Uterus (tissue), 4 donors: ENCODE results near the gene TUBB2A. TPM values are rescaled to one million over a fixed set of nuclear protein-coding genes. Genes with fewer than 3 reads are reported as not detected.
A peak's percentile ranks its signal among the peaks of the same experiment; 100 is the strongest.

Experiments used
- DNase-seq, 2 donors: peaks; one replicate each; pipeline ENCODE4 v3.0.0-alpha.2; 2019 to 2020
- H3K27ac ChIP-seq, 2 donors: fragments of 200-600 bp; sonication (generic); 1 replicate in 1 of 2; 2 replicates in 1 of 2; pipeline ENCODE4 v1.5.1; 2016 to 2018
- H3K27me3 ChIP-seq, 2 donors: fragments of 200-600 bp; sonication (generic); one replicate each; pipeline ENCODE4 v1.5.1; 2018 to 2019; ENCODE audit warnings: control low read depth in 1 of 2
- H3K36me3 ChIP-seq, 2 donors: fragments of 200-600 bp; sonication (generic); one replicate each; pipeline ENCODE4 v1.5.1; 2019; ENCODE audit warnings: control low read depth in 1 of 2
- H3K4me1 ChIP-seq, 2 donors: fragments of 200-600 bp; sonication (generic); one replicate each; pipeline ENCODE4 v1.5.1; 2018 to 2019; ENCODE audit warnings: control low read depth in 1 of 2
- H3K4me3 ChIP-seq, 2 donors: fragments of 200-600 bp; sonication (generic); 1 replicate in 1 of 2; 2 replicates in 1 of 2; pipeline ENCODE4 v1.5.1; 2018 to 2019; ENCODE audit warnings: mild to moderate bottlenecking in 1 of 2
- H3K9me3 ChIP-seq, 2 donors: fragments of 200-600 bp; sonication (generic); one replicate each; pipeline ENCODE4 v1.5.1; 2019; ENCODE audit warnings: control low read depth in 1 of 2
- CTCF ChIP-seq, 4 experiments: fragments of 200-600 bp in 2 of 4; fragments of 450-650 bp in 2 of 4; sonication (generic) in 2 of 4; IDR thresholded peaks; one replicate each; pipeline ENCODE4 v1.5.1; 2016 to 2019; ENCODE audit warnings: antibody characterized with exemption in 4 of 4, mild to moderate bottlenecking in 2 of 4, moderate library complexity in 1 of 4
- POLR2A ChIP-seq, 2 donors: fragments of 450-650 bp; IDR thresholded peaks; one replicate each; pipeline ENCODE4 v1.6.1; 2016; ENCODE audit warnings: antibody characterized with exemption in 2 of 2, mild to moderate bottlenecking in 1 of 2, moderate library complexity in 1 of 2
- intact Hi-C: fragments of 100-400 bp; cut with DNase I; formaldehyde crosslinking; loops from one replicate; pipeline ENCODE4 v1.15.1; 2023; ENCODE audit warnings: low total_unique reads
- total RNA-seq, 4 donors: library from RNA; depleted of rRNA in 3 of 4; stranded (reverse); fragments of >200 nt in 3 of 4; gene quantifications; one replicate each; pipeline versions ENCODE4 v1.1.0 to v1.2.4, GENCODE V29; 2014 to 2023
- donor health status: DM: yes; HTN: yes; CAD: no.

TUBB2A gene
- total RNA-seq: 100 to 1,000 TPM in 1 of 4 donors, 10 to 100 TPM in 3; 21.5 to 100 (median 59.0) TPM

GRCh38 chr6:3157131-3157933 is at the start of gene TUBB2A:
Gene TUBB2A, minus strand, starts transcription at chr6:3157544. Its CDS starts 81 bp downstream, at chr6:3157463.
- Histone ChIP-seq H3K27me3 (no peaks in the 10 kb centered on the region), H3K36me3 (no peaks in the 10 kb centered on the region), H3K4me1 (no peaks in the 10 kb centered on the region), H3K27ac (peak within 1 kb of the TSS; percentile 93 to 99), H3K4me3 (peak within 1 kb of the TSS; percentile 56 to 82), H3K9me3 (no peaks in the 10 kb centered on the region)
- DNase-seq: peak; percentile 81 to 85
- intact Hi-C loops: no loop called here
- peak in 3 of 4 experiments; percentile 54 to 78 (median 71) for TF ChIP-seq CTCF (IDR thresholded peaks at IDR 0.05)
- TF ChIP-seq POLR2A (IDR thresholded peaks at IDR 0.05): peak; percentile 98 to 99

GRCh38 chr6:3206339-3207015 is 49.1 kb upstream of the TUBB2A start:
- TF ChIP-seq CTCF (IDR thresholded peaks at IDR 0.05): no peak
- TF ChIP-seq POLR2A (IDR thresholded peaks at IDR 0.05): no peak
- H3K27ac ChIP-seq: no peak overlapping the region
- DNase-seq: no peak
- no peaks in the 10 kb centered on the region for H3K9me3 ChIP-seq
- no peaks in the 10 kb centered on the region for H3K27me3 ChIP-seq
- no peaks in the 10 kb centered on the region for H3K36me3 ChIP-seq
- no peak overlapping the region for H3K4me3 ChIP-seq
- intact Hi-C loops: no loop called here
- peaks cover 0 to 4% of the 10 kb centered on the region in 2 donors for H3K4me1 ChIP-seq

DNA sequence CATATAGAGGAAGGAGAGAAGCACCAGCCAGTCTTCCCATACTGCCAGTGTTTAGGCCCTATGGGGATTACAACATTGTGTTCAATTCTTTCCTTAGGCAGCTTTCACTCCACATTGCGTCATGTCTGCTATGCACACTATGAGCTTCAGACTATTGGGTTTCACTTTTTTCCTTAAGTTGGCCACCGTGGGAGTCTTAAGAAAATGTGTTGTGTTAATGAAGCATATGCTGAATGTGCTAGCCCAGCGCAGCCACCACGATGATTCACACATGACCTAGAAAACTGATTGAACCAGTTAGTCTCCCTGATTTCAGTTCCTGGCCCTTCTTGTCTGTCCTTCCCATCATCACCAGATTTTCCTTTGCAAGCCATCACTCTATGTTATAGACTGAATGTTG is 48.6 kb upstream of the TUBB2A start:
- Histone ChIP-seq H3K27ac (no peak overlapping the region), H3K27me3 (no peaks in the 10 kb centered on the region), H3K4me1 (peaks cover 0 to 4% of the 10 kb centered on the region in 2 donors), H3K36me3 (no peaks in the 10 kb centered on the region), H3K9me3 (no peaks in the 10 kb centered on the region), H3K4me3 (no peak overlapping the region)
- intact Hi-C loops: no loop called here
- TF ChIP-seq POLR2A (IDR thresholded peaks at IDR 0.05): no peak
- TF ChIP-seq CTCF (IDR thresholded peaks at IDR 0.05): no peak
- no peak for DNase-seq

GRCh38 chr6:3204921-3205320 is 47.6 kb upstream of the TUBB2A start:
- no peak for DNase-seq
- peaks cover 0 to 4% of the 10 kb centered on the region in 2 donors for H3K4me1 ChIP-seq
- intact Hi-C loops: no loop called here
- H3K36me3 ChIP-seq: no peaks in the 10 kb centered on the region
- no peak for TF ChIP-seq POLR2A (IDR thresholded peaks at IDR 0.05)
- TF ChIP-seq CTCF (IDR thresholded peaks at IDR 0.05): no peak
- no peak overlapping the region for H3K27ac ChIP-seq
- no peak overlapping the region for H3K4me3 ChIP-seq
- H3K27me3 ChIP-seq: no peaks in the 10 kb centered on the region
- H3K9me3 ChIP-seq: no peaks in the 10 kb centered on the region
